K562 (cell line): ENCODE measurements around the gene NFATC2. TPM values are rescaled to one million over a fixed set of nuclear protein-coding genes. Genes with fewer than 3 reads are reported as not detected.

ENCODE experiments used
- ATAC-seq: fragments of 200-7000 bp; cut with Tn5 transposase; 3 replicates; pipeline ENCODE4 v1.9.1; 2020; ENCODE audit warnings: moderate library complexity
- BruUV-seq: library from RNA; stranded (reverse); fragments of 400-500 nt; replicated peaks from 2 replicates; lab custom pipeline; 2021; lab: Mats Ljungman, UMichigan
- CTCF ChIA-PET: fragments of 300-600 bp; formaldehyde crosslinking; extraction: SDS; loops from one replicate; lab custom pipeline; 2021; ENCODE audit warnings: low intra/inter-chr PET ratio; lab: Yijun Ruan, JAX
- POLR2A ChIA-PET: fragments of 300-600, 350-650 bp; sonication (Branson Sonifier 250); formaldehyde crosslinking; extraction: SDS; loops from one replicate; lab custom pipeline; 2021; ENCODE audit warnings: antibody characterized with exemption, inconsistent platforms; lab: Yijun Ruan, JAX
- DNase-seq, 4 experiments: peaks; one replicate each; pipeline versions ENCODE4 v3.0.0 to v3.0.0-alpha.2; 2011 to 2018; ENCODE audit warnings: low spot score in 3 of 4, mixed read lengths in 3 of 4; ENCODE audit errors: extremely low read depth in 1 of 4
- FAIRE-seq: peaks from 2 replicates; lab custom pipeline; 2011; peaks lifted over from hg19 to GRCh38; lab: Jason Lieb, UNC
- H2AFZ ChIP-seq: 2 replicates; pipeline ENCODE4 v1.6.0; 2011; ENCODE audit warnings: low read depth, low read length, control low read depth, inconsistent platforms
- H3K27ac ChIP-seq: fragments of 200-600 bp; 3 replicates; pipeline ENCODE4 v1.8.0; 2011; ENCODE audit warnings: low read depth, mild to moderate bottlenecking, control low read depth, inconsistent platforms, low read length, moderate library complexity, mixed read lengths; ENCODE audit errors: extremely low read depth
- H3K27me3 ChIP-seq, 2 experiments: fragments of 300-600 bp in 1 of 2; 2 replicates in 1 of 2; 3 replicates in 1 of 2; pipeline versions ENCODE4 v1.6.0 to v1.8.0; 2011; ENCODE audit warnings: inconsistent platforms in 2 of 2, low read length in 2 of 2, mild to moderate bottlenecking in 1 of 2, mixed read lengths in 1 of 2, moderate library complexity in 1 of 2; ENCODE audit not compliant: control insufficient read depth in 2 of 2, insufficient read depth in 2 of 2
- H3K36me3 ChIP-seq: fragments of 300-600 bp; 3 replicates; pipeline ENCODE4 v1.8.0; 2011; ENCODE audit warnings: mild to moderate bottlenecking, low read length, inconsistent platforms; ENCODE audit not compliant: control insufficient read depth, insufficient read depth
- H3K4me1 ChIP-seq, 2 experiments: fragments of 200-600 bp in 1 of 2; replicated peaks in 1 of 2; 2 replicates in 1 of 2; 3 replicates in 1 of 2; pipeline versions ENCODE4 v1.5.1 to v1.8.0; 2011; ENCODE audit warnings: inconsistent platforms in 2 of 2, low read length in 2 of 2, mild to moderate bottlenecking in 1 of 2, mixed read lengths in 1 of 2, moderate library complexity in 1 of 2; ENCODE audit not compliant: control insufficient read depth in 2 of 2, insufficient read depth in 2 of 2
- H3K4me2 ChIP-seq: 2 replicates; pipeline ENCODE4 v1.6.1; 2011; ENCODE audit warnings: low read length, control low read depth, inconsistent platforms, mixed read lengths; ENCODE audit not compliant: insufficient read depth
- H3K4me3 ChIP-seq: fragments of 200-600 bp; sonication (generic), shearing (Covaris generic); 2 replicates; pipeline ENCODE4 v1.5.1; 2016; ENCODE audit warnings: control low read depth, inconsistent platforms
- H3K79me2 ChIP-seq: fragments of 200-600 bp; 3 replicates; pipeline ENCODE4 v1.8.0; 2011; ENCODE audit warnings: low read length, inconsistent platforms; ENCODE audit not compliant: control insufficient read depth, insufficient read depth
- H3K9ac ChIP-seq, 2 experiments: 2 replicates each; pipeline versions ENCODE4 v1.6.0 to v1.6.1; 2011; ENCODE audit warnings: low read depth in 2 of 2, low read length in 2 of 2, control low read depth in 1 of 2, inconsistent platforms in 1 of 2, mild to moderate bottlenecking in 1 of 2, mixed read lengths in 1 of 2; ENCODE audit not compliant: insufficient read depth in 1 of 2
- H3K9me1 ChIP-seq: one replicate; pipeline ENCODE4 v1.6.0; 2011; ENCODE audit warnings: inconsistent platforms, mild to moderate bottlenecking, low read length, moderate library complexity; ENCODE audit not compliant: control insufficient read depth, insufficient read depth
- H3K9me3 ChIP-seq: replicated peaks from 2 replicates; pipeline ENCODE4 v1.5.1; 2011; ENCODE audit warnings: low read depth, low read length, inconsistent platforms; ENCODE audit not compliant: control insufficient read depth, insufficient read depth
- H4K20me1 ChIP-seq: replicated peaks from 2 replicates; pipeline ENCODE4 v1.6.1; 2011; ENCODE audit warnings: low read length, inconsistent platforms, mixed read lengths; ENCODE audit not compliant: control insufficient read depth, insufficient read depth
- BMI1 ChIP-seq: fragments of 150-350 bp; IDR thresholded peaks from 2 replicates; pipeline ENCODE4 v1.6.1; 2014; ENCODE audit warnings: low read length
- KDM1A ChIP-seq, 2 experiments: fragments of 450-650 bp; IDR thresholded peaks; 2 replicates each; pipeline ENCODE4 v1.6.1; 2016; ENCODE audit warnings: mild to moderate bottlenecking in 2 of 2
- KDM4B ChIP-seq, 2 experiments: fragments of 450-650 bp in 1 of 2; sonication (generic) in 1 of 2; IDR thresholded peaks; 2 replicates each; pipeline ENCODE4 v1.6.1; 2016 to 2017; ENCODE audit warnings: borderline replicate concordance in 2 of 2, antibody characterized with exemption in 1 of 2, low read depth in 1 of 2, mild to moderate bottlenecking in 1 of 2
- STAT5A ChIP-seq: IDR thresholded peaks from 2 replicates; pipeline ENCODE4 v1.6.1; 2012; ENCODE audit warnings: low read length, inconsistent platforms, borderline replicate concordance
- TAL1 ChIP-seq: fragments of 450-650 bp; IDR thresholded peaks from 2 replicates; pipeline ENCODE4 v1.6.1; 2016; ENCODE audit warnings: mild to moderate bottlenecking
- TCF7L2 ChIP-seq: fragments of 150-350 bp; IDR thresholded peaks from 2 replicates; pipeline ENCODE4 v1.6.1; 2016; ENCODE audit warnings: low read depth, mild to moderate bottlenecking, low read length, moderate library complexity
- ZNF699 ChIP-seq: fragments of 250-450 bp; sonication (Bioruptor Pico); IDR thresholded peaks from 2 replicates; pipeline ENCODE4 v1.8.0; 2021; ENCODE audit warnings: mild to moderate bottlenecking, moderate library complexity; ENCODE audit not compliant: insufficient replicate concordance
- WGBS: fragments of 100-300 bp; shearing (Covaris generic); methylation state at CpG from one replicate; pipeline ENCODE4 v1.1.6; 2016; ENCODE audit warnings: low coverage, mixed read lengths; ENCODE audit not compliant: insufficient coverage; ENCODE audit errors: missing lambda C conversion rate; 5-methylcytosine and 5-hydroxymethylcytosine counted together
- in situ Hi-C: fragments of 300-500 bp; cut with MboI; formaldehyde crosslinking; loops from 4 replicates; pipeline ENCODE4 v1.15.0; 2018; ENCODE audit warnings: inconsistent platforms, mixed read lengths
- intact Hi-C: fragments of 100-400 bp; cut with micrococcal nuclease; formaldehyde crosslinking; loops from 2 replicates; pipeline ENCODE4 v1.14.2; 2022
- polyA plus RNA-seq, 8 experiments: library from polyadenylated mRNA; depleted of rRNA in 4 of 8; stranded (reverse) in 5 of 8; unstranded in 3 of 8; fragments of >200 nt; fragmentation: Nextera tagmentation in 2 of 8; fragmentation: Illumina TruSeq in 1 of 8; extraction: Ambion mirVana in 2 of 8; extraction: Trizol in 1 of 8; gene quantifications; 2 replicates each; pipeline versions ENCODE4 v1.2.1 to v1.2.3, GENCODE V29; 2011 to 2014; ENCODE audit warnings: inconsistent platforms in 1 of 8, missing spikeins in 1 of 8
- total RNA-seq, 7 experiments: library from RNA; depleted of rRNA in 6 of 7; stranded (reverse); fragments of >200 nt in 6 of 7; fragmentation: Illumina TruSeq in 2 of 7; extraction: Trizol in 2 of 7; gene quantifications; 2 replicates each; pipeline versions ENCODE4 v1.2.1 to v1.2.3, GENCODE V29; 2011 to 2021; ENCODE audit warnings: low replicate concordance in 1 of 7

Gene NFATC2
- total and polyA plus RNA-seq, 9 of the 15 experiments (the other 6 are each of a cell fraction or from before 2014, with no cell fraction given): 1.9 to 11.2 (median 3.0) TPM

GRCh38 chr20:51397137-51397536, 145.4 kb downstream of the NFATC2 start (continued):
- TF ChIP-seq KDM1A (IDR thresholded peaks at IDR 0.05) (no peak), KDM4B (IDR thresholded peaks at IDR 0.05; ENCODE audit: borderline replicate concordance in 2 of 2, low read depth in 1 of 2) (no peak), ZNF699 (CRISPR knock-in tag) (no peak), TCF7L2 (no peak)

- BruUV-seq: no TSS peak
- Histone ChIP-seq H4K20me1 (no peaks in the 10 kb centered on the region), H3K27me3 (no peaks in the 10 kb centered on the region), H3K36me3 (peaks cover 27% of the 10 kb centered on the region; the same call in 2 of the 3 replicates), H3K9me1 (no peaks in the 10 kb centered on the region), H3K27ac (no peak overlapping the region), H2AFZ (no peak overlapping the region), H3K4me1 (no peaks in the 10 kb centered on the region), H3K9ac (peak overlapping the region in 1 of 2 experiments; percentile 47; a peak in 1 of 4 replicates), H3K79me2 (no peaks in the 10 kb centered on the region), H3K9me3 (no peaks in the 10 kb centered on the region), H3K4me3 (no peak overlapping the region), H3K4me2 (no peak overlapping the region)
- ATAC-seq (no peak), DNase-seq (no peak), FAIRE-seq (no peak)
- WGBS: 72% methylated on average over 7 of the region's 7 CpGs
- ChIA-PET CTCF (no interaction called here), POLR2A (interaction anchor here (0.6 kb wide), 1 partner anchor 10 kb away, joined by 3 read pairs; no protein-coding TSS in a partner anchor)
- intact Hi-C loops: no loop called here
- TF ChIP-seq BMI1 (no peak), STAT5A (no peak), TAL1 (no peak)
- TF ChIP-seq, all 486 proteins: peak for 0
- in situ Hi-C loops: no loop called here
Measured at GRCh38 chr20:51396365-51396909, 146.1 kb downstream of the NFATC2 start.
